Epithelial cell of umbilical artery (primary cell): ENCODE measurements around the gene AIFM2. TPM values are rescaled to one million over a fixed set of nuclear protein-coding genes. Genes with fewer than 3 reads are reported as not detected.

ENCODE experiments used
- total RNA-seq: library from RNA; depleted of rRNA; stranded (reverse); fragments of >200 nt; gene quantifications from 2 replicates; pipeline ENCODE4 v1.2.3, GENCODE V29; 2014

The AIFM2 gene
- 2.9 and 6.7 TPM in 2 replicates for total RNA-seq

DNA sequence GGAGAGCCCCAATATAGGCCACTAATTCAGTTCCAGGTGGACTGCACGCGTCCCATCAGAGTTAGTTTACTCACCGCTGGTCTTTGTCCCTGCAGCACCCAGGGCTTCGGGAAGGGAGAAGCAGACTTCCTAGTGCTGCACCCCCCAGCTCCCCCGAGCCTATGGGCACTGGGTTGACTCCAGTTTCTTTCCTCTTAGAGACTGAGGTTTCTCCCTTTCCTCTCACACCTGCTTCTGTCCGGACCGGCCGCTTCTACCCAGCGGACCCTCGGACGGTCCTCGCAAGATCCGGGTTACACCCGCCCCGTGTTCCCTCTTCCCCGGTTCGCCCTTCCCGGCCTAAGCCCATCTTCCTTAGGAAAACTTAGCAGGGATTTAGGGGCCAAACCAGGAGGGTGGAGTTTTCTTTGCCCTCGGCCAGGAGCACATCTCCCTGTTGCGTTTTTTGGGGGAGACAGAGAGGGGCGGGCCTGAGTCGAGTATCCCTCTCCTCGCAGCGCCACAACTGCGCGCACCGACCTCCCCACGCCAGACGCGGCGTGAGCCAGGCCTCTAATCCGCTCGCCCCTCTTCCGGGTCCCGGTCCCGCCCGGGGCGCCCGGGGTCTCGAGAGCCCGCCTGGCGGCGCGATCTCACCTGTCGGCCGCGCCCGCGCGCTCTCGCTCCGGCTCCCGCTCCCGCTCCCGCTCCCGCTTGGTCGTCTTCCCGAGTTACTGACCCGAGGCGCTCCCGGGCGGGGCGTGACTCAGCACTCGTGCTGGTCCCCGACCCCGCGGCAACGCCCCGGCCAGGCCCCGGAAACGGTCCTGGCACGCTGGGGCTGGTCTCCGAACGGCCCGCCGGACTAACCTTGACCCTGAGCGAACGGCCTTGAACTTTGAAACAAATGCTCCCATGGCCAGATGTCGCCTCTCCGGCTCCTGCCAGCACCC, at the start of gene AIFM2:
Gene AIFM2, minus strand, starts transcription at position 728 of the 932 bp plus-strand sequence. CDS start 8,741 bp downstream, outside the sequence.

DNA sequence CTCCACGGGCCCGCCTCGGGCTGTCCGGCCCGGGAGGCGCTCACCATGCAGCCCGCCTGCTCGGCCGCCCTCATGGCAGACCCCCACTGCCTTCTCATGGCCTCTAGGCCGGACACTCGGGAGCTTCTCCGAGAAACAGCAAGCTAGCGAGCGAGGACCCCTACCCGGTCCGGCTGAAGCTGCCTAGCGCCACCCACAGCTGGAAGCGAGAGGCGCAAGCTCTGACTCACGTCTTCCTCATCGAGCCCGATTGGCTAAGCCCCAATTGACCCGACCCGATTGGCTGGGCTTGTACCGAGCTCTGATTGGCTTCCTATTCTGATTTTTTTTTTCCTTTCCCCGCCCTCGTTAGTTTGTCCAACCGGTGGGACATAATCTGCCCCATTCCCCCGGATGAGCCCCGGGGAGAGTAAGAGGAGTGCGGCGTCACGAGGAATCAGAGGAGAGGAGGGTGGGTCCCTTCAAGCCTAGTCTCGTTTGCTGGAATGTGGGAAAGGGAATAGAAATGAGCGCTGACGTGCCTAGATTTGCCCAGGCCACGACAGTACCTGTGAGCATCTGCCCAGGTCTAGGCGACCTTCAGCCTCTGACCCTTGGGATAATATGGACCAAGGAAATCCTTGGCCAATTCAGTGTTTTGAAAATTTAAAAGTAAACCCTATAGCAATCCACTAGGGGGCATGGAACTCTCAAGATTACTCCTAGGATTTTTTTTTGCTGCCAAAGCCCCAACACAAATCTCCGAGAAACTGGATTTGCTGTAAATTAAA, 14.0 kb upstream of the AIFM2 start, which contains the start of gene TYSND1:
Gene TYSND1, minus strand, starts transcription at position 212 of the 770 bp plus-strand sequence. Its CDS starts 114 bp downstream, at position 98.

Other genes starting within 250 kb of the AIFM2 start
- 0.65 and 1.4 TPM in 2 replicates for gene MACROH2A2, start 80.0 kb downstream of the AIFM2 start, total RNA-seq
- gene TYSND1, start 13.9 kb upstream of the AIFM2 start, total RNA-seq, result 9.7 and 10.5 TPM in 2 replicates
- gene SAR1A, start 37.7 kb upstream of the AIFM2 start, total RNA-seq, result 142 and 182 TPM in 2 replicates
- gene PPA1, start 100.6 kb upstream of the AIFM2 start, total RNA-seq, result 283 and 334 TPM in 2 replicates
- gene NPFFR1, start 151.2 kb upstream of the AIFM2 start, total RNA-seq, result not detected in 2 replicates
- gene LRRC20, start 249.8 kb upstream of the AIFM2 start, total RNA-seq, result 7.1 and 10.1 TPM in 2 replicates